G401 (cell line): Measurements from ENCODE around the gene SMIM23. TPM values are rescaled to one million over a fixed set of nuclear protein-coding genes. Genes with fewer than 3 reads are reported as not detected.

ENCODE experiments used
- total RNA-seq: library from RNA; depleted of rRNA; stranded (reverse); fragments of >200 nt; shearing (Covaris generic); gene quantifications from 2 replicates; pipeline ENCODE4 v1.2.3, GENCODE V29; 2014; rRNA removed

SMIM23 gene
- total RNA-seq, 1 experiment from 2014 or later: not detected

Other genes starting within 250 kb of the SMIM23 start
- 35.4 and 68.7 TPM in 2 replicates for gene FBXW11, start 220.8 kb downstream of the SMIM23 start, total RNA-seq